ENCODE data around the gene ARHGEF4. TPM values are rescaled to one million over a fixed set of nuclear protein-coding genes. Genes with fewer than 3 reads are reported as not detected.
"Not testable (repeated sequence)": the region's sequence is repeated elsewhere in the genome, so short reads cannot be mapped to it uniquely, and the experiment has no call there.

The ARHGEF4 gene
- total RNA-seq, 1 donor from 2014 or later = 9.1 TPM

- ATAC-seq = no peak
- no peak for DNase-seq
- Histone ChIP-seq H3K4me3 (no peak overlapping the region), H3K9me3 (no peaks in the 10 kb centered on the region), H3K27me3 (ENCODE audit: low read depth) (no peaks in the 10 kb centered on the region), H3K27ac (no peak overlapping the region), H3K4me1 (no peaks in the 10 kb centered on the region), H3K36me3 (no peaks in the 10 kb centered on the region)
- TF ChIP-seq CTCF (IDR thresholded peaks at IDR 0.05) = no peak
- intact Hi-C loops (cut with DNase I) = no loop called here
Measured at GRCh38 chr2:130987519-130988425, 151.1 kb downstream of the ARHGEF4 start.

- H3K36me3 ChIP-seq; H3K27me3 ChIP-seq (ENCODE audit: low read depth); ATAC-seq; H3K27ac ChIP-seq; H3K4me3 ChIP-seq; H3K9me3 ChIP-seq; H3K4me1 ChIP-seq; DNase-seq; intact Hi-C loops (cut with DNase I): not testable (repeated sequence)
Measured at GRCh38 chr2:130991446-130991845, 154.7 kb downstream of the ARHGEF4 start.

- DNase-seq; H3K9me3 ChIP-seq; H3K36me3 ChIP-seq; H3K4me3 ChIP-seq; H3K27ac ChIP-seq; intact Hi-C loops (cut with DNase I); H3K4me1 ChIP-seq; H3K27me3 ChIP-seq (ENCODE audit: low read depth); ATAC-seq: not testable (repeated sequence)
Measured at GRCh38 chr2:130992003-130992402, 155.3 kb downstream of the ARHGEF4 start.

- TF ChIP-seq CTCF (IDR thresholded peaks at IDR 0.05) = no peak
Measured at GRCh38 chr2:130996691-130997090, 160.0 kb downstream of the ARHGEF4 start.

GRCh38 chr2:130997198-130997597 is 160.5 kb downstream of the ARHGEF4 start:
- Histone ChIP-seq H3K27ac (no peak overlapping the region), H3K36me3 (no peaks in the 10 kb centered on the region), H3K9me3 (no peaks in the 10 kb centered on the region), H3K4me1 (no peaks in the 10 kb centered on the region), H3K4me3 (no peak overlapping the region), H3K27me3 (ENCODE audit: low read depth) (peaks cover 8% of the 10 kb centered on the region)
- intact Hi-C loops (cut with DNase I) = no loop called here
- ATAC-seq (no peak), DNase-seq (no peak)
- TF ChIP-seq CTCF (IDR thresholded peaks at IDR 0.05) = no peak

More at GRCh38 chr2:130996691-130997090, 160.0 kb downstream of the ARHGEF4 start:
- Histone ChIP-seq H3K9me3 (no peaks in the 10 kb centered on the region), H3K4me3 (no peak overlapping the region), H3K36me3 (no peaks in the 10 kb centered on the region), H3K27ac (no peak overlapping the region), H3K27me3 (ENCODE audit: low read depth) (peaks cover 8% of the 10 kb centered on the region), H3K4me1 (no peaks in the 10 kb centered on the region)
- no peak for ATAC-seq
- intact Hi-C loops (cut with DNase I) = no loop called here
- no peak for DNase-seq

- Histone ChIP-seq H3K4me3 (no peak overlapping the region), H3K9me3 (no peaks in the 10 kb centered on the region), H3K4me1 (no peaks in the 10 kb centered on the region), H3K27me3 (ENCODE audit: low read depth) (peaks cover 8% of the 10 kb centered on the region), H3K27ac (no peak overlapping the region), H3K36me3 (no peaks in the 10 kb centered on the region)
- no peak for TF ChIP-seq CTCF (IDR thresholded peaks at IDR 0.05)
- intact Hi-C loops (cut with DNase I) = no loop called here
- ATAC-seq (no peak), DNase-seq (no peak)
Measured at GRCh38 chr2:130998561-130998960, 161.8 kb downstream of the ARHGEF4 start.

Measured in lower lobe of right lung (tissue), 2 donors.